Stomach (tissue), 9 donors: ENCODE data around the gene GSG1L. TPM values are rescaled to one million over a fixed set of nuclear protein-coding genes. Genes with fewer than 3 reads are reported as not detected.

ENCODE experiments used
- DNase-seq, 2 donors: peaks; one replicate each; pipeline versions ENCODE4 v3.0.0 to v3.0.0-alpha.2; 2013 to 2019
- H3K27ac ChIP-seq, 5 donors: fragments of 200-600 bp in 4 of 5; sonication (generic) in 4 of 5; one replicate each; pipeline ENCODE4 v1.5.1; 2013 to 2019; ENCODE audit warnings: mild to moderate bottlenecking in 1 of 5, moderate library complexity in 1 of 5
- H3K27me3 ChIP-seq, 3 donors: fragments of 200-600 bp; sonication (generic); one replicate each; pipeline ENCODE4 v1.5.1; 2017 to 2019; ENCODE audit warnings: mixed run types in 1 of 3
- H3K36me3 ChIP-seq, 4 donors: fragments of 200-600 bp; sonication (generic); 1 replicate in 3 of 4; 2 replicates in 1 of 4; pipeline ENCODE4 v1.5.1; 2016 to 2019
- H3K4me1 ChIP-seq, 4 donors: fragments of 200-600 bp; sonication (generic); one replicate each; pipeline ENCODE4 v1.5.1; 2016 to 2019
- H3K4me3 ChIP-seq, 4 donors: fragments of 200-600 bp; sonication (generic) in 3 of 4; one replicate each; pipeline ENCODE4 v1.5.1; 2016 to 2019; ENCODE audit warnings: mild to moderate bottlenecking in 1 of 4
- H3K9me3 ChIP-seq, 4 donors: fragments of 200-600 bp; sonication (generic); one replicate each; pipeline ENCODE4 v1.5.1; 2016 to 2019
- CTCF ChIP-seq, 7 experiments: fragments of 450-650 bp in 4 of 7; fragments of 200-600 bp in 3 of 7; sonication (generic) in 3 of 7; IDR thresholded peaks; one replicate each; pipeline ENCODE4 v1.5.1; 2016 to 2019; ENCODE audit warnings: antibody characterized with exemption in 7 of 7, control low read depth in 2 of 7, mild to moderate bottlenecking in 1 of 7
- EP300 ChIP-seq: sonication (generic); formaldehyde crosslinking; IDR thresholded peaks from one replicate; pipeline ENCODE4 v1.6.1; 2017; ENCODE audit warnings: antibody characterized with exemption
- POLR2A ChIP-seq, 4 donors: fragments of 450-650 bp; IDR thresholded peaks; one replicate each; pipeline ENCODE4 v1.6.1; 2016; ENCODE audit warnings: antibody characterized with exemption in 4 of 4, control low read depth in 2 of 4, mild to moderate bottlenecking in 1 of 4, moderate library complexity in 1 of 4
- POLR2AphosphoS5 ChIP-seq, 3 donors: sonication (generic); formaldehyde crosslinking; IDR thresholded peaks; one replicate each; pipeline ENCODE4 v1.6.1; 2016; ENCODE audit warnings: antibody characterized with exemption in 3 of 3
- WGBS, 5 donors: extraction: QIAGEN DNeasy Blood & Tissue Kit in 3 of 5; methylation state at CpG; one replicate each; pipeline versions ENCODE4 v1.1.5 to v1.1.7; 2013 to 2018; 5-methylcytosine and 5-hydroxymethylcytosine counted together
- intact Hi-C: fragments of 100-400 bp; cut with DNase I; formaldehyde crosslinking; loops from one replicate; pipeline ENCODE4 v1.15.1; 2023; ENCODE audit warnings: low total_unique reads
- polyA plus RNA-seq, 3 donors: library from polyadenylated mRNA; stranded (reverse); fragments of 200-250 nt; gene quantifications; one replicate each; pipeline ENCODE4 v1.2.3, GENCODE V29; 2013
- total RNA-seq, 5 donors: library from RNA; depleted of rRNA; stranded (reverse); fragments of >200 nt; gene quantifications; one replicate each; pipeline versions ENCODE4 v1.1.0 to v1.2.3, GENCODE V29; 2014 to 2016
- donor health status: healthy with polysubstance abuse.
- donor health status: Bipolar disorder and iron deficiency.
- donor health status: healthy.

The GSG1L gene
- total and polyA plus RNA-seq, 8 donors, result 0.06 TPM; not detected in 7

- 81 to 93% (median 85%) methylated on average over 7 to 8 of the region's 8 CpGs for WGBS, 5 donors
- no peak overlapping the region for H3K4me3 ChIP-seq
- DNase-seq, result no peak
- no peaks in the 10 kb centered on the region for H3K36me3 ChIP-seq
- intact Hi-C loops, result no loop called here
- H3K4me1 ChIP-seq, result peaks cover 0 to 5% (median 2%) of the 10 kb centered on the region in 4 donors
- H3K9me3 ChIP-seq, result no peaks in the 10 kb centered on the region
- no peaks in the 10 kb centered on the region for H3K27me3 ChIP-seq
- TF ChIP-seq EP300 (no peak), POLR2A (IDR thresholded peaks at IDR 0.05) (no peak), POLR2AphosphoS5 (IDR thresholded peaks at IDR 0.05) (no peak), CTCF (IDR thresholded peaks at IDR 0.05) (no peak)
- no peak overlapping the region for H3K27ac ChIP-seq
Measured at GRCh38 chr16:28087140-28087660, 23.7 kb upstream of the GSG1L start.

GRCh38 chr16:28086186-28087139, 22.9 kb upstream of the GSG1L start:
- 84 to 90% (median 88%) methylated on average over 20 to 21 of the region's 21 CpGs for WGBS, 5 donors
- Histone ChIP-seq H3K27me3 (no peaks in the 10 kb centered on the region), H3K36me3 (no peaks in the 10 kb centered on the region), H3K4me1 (peaks cover 0 to 5% (median 2%) of the 10 kb centered on the region in 4 donors), H3K27ac (no peak overlapping the region), H3K9me3 (no peaks in the 10 kb centered on the region), H3K4me3 (no peak overlapping the region)
- no peak for TF ChIP-seq EP300
- no peak for TF ChIP-seq POLR2AphosphoS5 (IDR thresholded peaks at IDR 0.05)
- no peak for TF ChIP-seq CTCF (IDR thresholded peaks at IDR 0.05)
- TF ChIP-seq POLR2A (IDR thresholded peaks at IDR 0.05), result no peak
- intact Hi-C loops, result no loop called here
- no peak for DNase-seq

DNA sequence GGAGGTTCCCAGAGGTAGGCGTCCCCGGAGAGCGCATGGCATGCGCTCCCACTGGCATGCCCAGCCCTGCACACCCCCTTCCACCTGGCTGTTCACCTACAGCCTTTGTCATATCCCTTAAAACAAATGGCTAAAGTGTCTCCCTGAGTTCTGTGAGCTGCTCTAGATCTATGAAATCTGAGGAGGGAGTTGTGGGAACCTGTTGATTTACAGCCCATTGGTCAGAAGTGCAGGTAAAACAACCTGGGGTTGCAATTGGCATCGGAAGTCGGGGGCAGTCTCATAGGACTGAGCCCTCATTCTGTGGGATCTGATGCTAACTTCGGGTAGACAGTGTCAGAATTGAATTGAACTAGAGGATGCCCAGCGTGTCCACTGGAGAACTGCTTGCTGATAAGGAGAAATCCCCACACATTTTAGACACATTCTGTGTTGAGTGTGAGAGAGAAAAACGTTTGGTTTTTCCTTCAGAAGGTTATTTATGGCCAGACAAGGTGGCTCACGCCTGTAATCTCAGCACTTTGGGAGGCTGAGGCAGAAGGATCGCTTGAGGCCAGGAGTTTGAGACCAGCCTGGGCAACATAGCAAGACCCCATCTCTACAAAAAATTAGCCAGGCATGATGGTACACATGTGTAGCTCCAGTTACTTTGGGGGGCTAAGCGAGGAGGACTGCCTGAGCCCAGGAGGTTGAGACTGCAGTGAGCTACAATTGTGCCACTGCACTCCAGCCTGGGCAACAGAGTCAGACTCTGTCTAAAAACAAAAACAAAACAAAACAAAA, 22.1 kb upstream of the GSG1L start:
- H3K36me3 ChIP-seq, result no peaks in the 10 kb centered on the region
- intact Hi-C loops, result no loop called here
- H3K27ac ChIP-seq, result no peak overlapping the region
- 71 to 78% (median 74%) methylated on average over 12 of the region's 12 CpGs for WGBS, 5 donors
- H3K4me1 ChIP-seq, result peaks cover 0 to 5% (median 2%) of the 10 kb centered on the region in 4 donors
- H3K9me3 ChIP-seq, result no peaks in the 10 kb centered on the region
- no peak for DNase-seq
- no peak overlapping the region for H3K4me3 ChIP-seq
- H3K27me3 ChIP-seq, result no peaks in the 10 kb centered on the region
- no peak for TF ChIP-seq POLR2AphosphoS5 (IDR thresholded peaks at IDR 0.05)
- no peak for TF ChIP-seq EP300
- no peak for TF ChIP-seq CTCF (IDR thresholded peaks at IDR 0.05)
- TF ChIP-seq POLR2A (IDR thresholded peaks at IDR 0.05), result no peak

DNA sequence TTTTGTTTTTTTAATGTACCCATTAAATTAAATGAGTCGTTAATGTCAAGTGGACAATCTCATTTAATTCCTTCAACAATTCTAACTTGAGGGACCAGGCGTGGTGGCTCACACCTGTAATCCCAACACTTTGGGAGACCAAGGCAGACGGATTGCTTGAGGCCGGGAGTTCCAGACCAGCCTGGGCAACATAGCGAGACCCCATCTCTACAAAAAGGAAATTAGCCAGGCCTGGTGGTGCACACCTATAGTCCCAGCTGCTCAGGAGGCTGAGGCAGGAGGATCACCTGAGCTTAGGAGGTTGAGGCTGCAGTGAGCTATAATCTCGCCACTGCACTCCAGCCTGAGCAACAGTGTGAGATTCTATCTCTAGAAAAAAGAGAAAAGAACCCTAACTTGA, 20.7 kb upstream of the GSG1L start:
- no peaks in the 10 kb centered on the region for H3K27me3 ChIP-seq
- 92 to 95% (median 93%) methylated on average over 6 of the region's 6 CpGs for WGBS, 5 donors
- intact Hi-C loops, result no loop called here
- DNase-seq, result no peak
- peaks cover 0 to 5% (median 2%) of the 10 kb centered on the region in 4 donors for H3K4me1 ChIP-seq
- H3K27ac ChIP-seq, result no peak overlapping the region
- TF ChIP-seq CTCF (IDR thresholded peaks at IDR 0.05), result no peak
- no peaks in the 10 kb centered on the region for H3K36me3 ChIP-seq
- H3K4me3 ChIP-seq, result no peak overlapping the region
- no peaks in the 10 kb centered on the region for H3K9me3 ChIP-seq
